Esophagus muscularis mucosa (tissue), 3 donors: ENCODE measurements around the gene ARID1B.

Experiments
- CTCF ChIP-seq, 3 experiments: fragments of 200-600 bp in 2 of 3; fragments of 450-650 bp in 1 of 3; sonication (generic) in 2 of 3; IDR thresholded peaks; one replicate each; pipeline ENCODE4 v1.5.1; 2017 to 2019; ENCODE audit warnings: antibody characterized with exemption in 3 of 3, mild to moderate bottlenecking in 2 of 3, moderate library complexity in 1 of 3
- POLR2A ChIP-seq: fragments of 450-650 bp; IDR thresholded peaks from one replicate; pipeline ENCODE4 v1.6.1; 2017; ENCODE audit warnings: antibody characterized with exemption, moderate library complexity, mild to moderate bottlenecking, low read depth
- POLR2AphosphoS5 ChIP-seq, 2 donors: sonication (generic); formaldehyde crosslinking; IDR thresholded peaks; one replicate each; pipeline ENCODE4 v1.6.1; 2017; ENCODE audit warnings: antibody characterized with exemption in 2 of 2

- no peak for TF ChIP-seq CTCF (IDR thresholded peaks at IDR 0.05)
- no peak for TF ChIP-seq POLR2AphosphoS5 (IDR thresholded peaks at IDR 0.05)
- TF ChIP-seq POLR2A, result no peak
Measured at GRCh38 chr6:156850353-156850752, 73.2 kb downstream of the ARID1B start.
